ENCODE data around the gene NTPCR.

GRCh38 chr1:232980986-232981560, 30.7 kb downstream of the NTPCR start:
- TF ChIP-seq, protein P1, sequence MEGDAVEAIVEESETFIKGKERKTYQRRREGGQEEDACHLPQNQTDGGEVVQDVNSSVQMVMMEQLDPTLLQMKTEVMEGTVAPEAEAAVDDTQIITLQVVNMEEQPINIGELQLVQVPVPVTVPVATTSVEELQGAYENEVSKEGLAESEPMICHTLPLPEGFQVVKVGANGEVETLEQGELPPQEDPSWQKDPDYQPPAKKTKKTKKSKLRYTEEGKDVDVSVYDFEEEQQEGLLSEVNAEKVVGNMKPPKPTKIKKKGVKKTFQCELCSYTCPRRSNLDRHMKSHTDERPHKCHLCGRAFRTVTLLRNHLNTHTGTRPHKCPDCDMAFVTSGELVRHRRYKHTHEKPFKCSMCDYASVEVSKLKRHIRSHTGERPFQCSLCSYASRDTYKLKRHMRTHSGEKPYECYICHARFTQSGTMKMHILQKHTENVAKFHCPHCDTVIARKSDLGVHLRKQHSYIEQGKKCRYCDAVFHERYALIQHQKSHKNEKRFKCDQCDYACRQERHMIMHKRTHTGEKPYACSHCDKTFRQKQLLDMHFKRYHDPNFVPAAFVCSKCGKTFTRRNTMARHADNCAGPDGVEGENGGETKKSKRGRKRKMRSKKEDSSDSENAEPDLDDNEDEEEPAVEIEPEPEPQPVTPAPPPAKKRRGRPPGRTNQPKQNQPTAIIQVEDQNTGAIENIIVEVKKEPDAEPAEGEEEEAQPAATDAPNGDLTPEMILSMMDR (IDR thresholded peaks at IDR 0.05) = no peak
- no peak for TF ChIP-seq POLR2A (IDR thresholded peaks at IDR 0.05)
